Esophagus squamous epithelium (tissue), 4 donors: ENCODE results near the gene ZNF644.

Experiments
- CTCF ChIP-seq, 6 experiments: fragments of 450-650 bp in 4 of 6; fragments of 200-600 bp in 2 of 6; sonication (generic) in 2 of 6; IDR thresholded peaks; one replicate each; pipeline ENCODE4 v1.5.1; 2016 to 2019; ENCODE audit warnings: antibody characterized with exemption in 6 of 6, mild to moderate bottlenecking in 4 of 6, moderate library complexity in 4 of 6
- POLR2A ChIP-seq, 4 donors: fragments of 450-650 bp; IDR thresholded peaks; one replicate each; pipeline ENCODE4 v1.6.1; 2017; ENCODE audit warnings: antibody characterized with exemption in 4 of 4, mild to moderate bottlenecking in 4 of 4, moderate library complexity in 3 of 4

- TF ChIP-seq POLR2A (IDR thresholded peaks at IDR 0.05) (peak in 3 of 4 donors; percentile 46 to 87 (median 80)), CTCF (IDR thresholded peaks at IDR 0.05) (no peak)
Measured at GRCh38 chr1:91021686-91022517, at the start of gene ZNF644.
